ENCODE results near the gene HDLBP.

DNA sequence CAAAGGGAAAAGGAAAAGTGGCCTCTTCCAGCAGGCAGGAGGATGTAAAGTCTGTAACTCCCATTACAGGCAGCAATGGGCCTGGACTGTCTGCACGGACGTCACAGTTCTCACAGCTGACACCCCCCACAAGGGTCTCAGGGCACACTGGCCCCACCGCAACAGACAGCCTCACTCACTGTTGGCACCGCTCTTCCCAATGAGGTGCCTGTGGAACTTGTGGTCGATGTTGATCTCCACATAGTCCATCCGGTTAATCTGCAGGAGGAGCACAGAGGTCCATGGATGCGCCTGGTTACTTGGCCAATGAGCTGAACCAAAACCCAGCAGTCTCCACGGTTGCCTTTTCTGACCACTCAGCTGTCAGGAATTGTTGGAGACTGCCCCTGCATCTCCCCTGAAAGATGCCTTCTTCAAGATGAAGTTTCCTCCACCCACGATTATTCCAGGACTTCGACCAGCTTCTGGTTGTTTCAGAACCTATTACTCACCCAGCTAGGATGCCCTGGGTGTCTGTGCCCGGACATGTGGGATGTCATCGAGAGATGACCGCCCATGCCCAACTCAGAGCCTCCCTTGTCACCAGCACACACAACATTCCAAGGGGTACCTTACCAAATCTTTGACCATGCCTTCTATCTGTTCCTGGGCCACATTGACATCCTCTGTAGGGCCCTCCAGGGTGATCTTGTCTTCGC lies 62.5 kb downstream of the HDLBP start:
- no peak for TF ChIP-seq EZH2phosphoT487 (IDR thresholded peaks at IDR 0.05; ENCODE audit: unreplicated experiment)
- TF ChIP-seq, protein P1, sequence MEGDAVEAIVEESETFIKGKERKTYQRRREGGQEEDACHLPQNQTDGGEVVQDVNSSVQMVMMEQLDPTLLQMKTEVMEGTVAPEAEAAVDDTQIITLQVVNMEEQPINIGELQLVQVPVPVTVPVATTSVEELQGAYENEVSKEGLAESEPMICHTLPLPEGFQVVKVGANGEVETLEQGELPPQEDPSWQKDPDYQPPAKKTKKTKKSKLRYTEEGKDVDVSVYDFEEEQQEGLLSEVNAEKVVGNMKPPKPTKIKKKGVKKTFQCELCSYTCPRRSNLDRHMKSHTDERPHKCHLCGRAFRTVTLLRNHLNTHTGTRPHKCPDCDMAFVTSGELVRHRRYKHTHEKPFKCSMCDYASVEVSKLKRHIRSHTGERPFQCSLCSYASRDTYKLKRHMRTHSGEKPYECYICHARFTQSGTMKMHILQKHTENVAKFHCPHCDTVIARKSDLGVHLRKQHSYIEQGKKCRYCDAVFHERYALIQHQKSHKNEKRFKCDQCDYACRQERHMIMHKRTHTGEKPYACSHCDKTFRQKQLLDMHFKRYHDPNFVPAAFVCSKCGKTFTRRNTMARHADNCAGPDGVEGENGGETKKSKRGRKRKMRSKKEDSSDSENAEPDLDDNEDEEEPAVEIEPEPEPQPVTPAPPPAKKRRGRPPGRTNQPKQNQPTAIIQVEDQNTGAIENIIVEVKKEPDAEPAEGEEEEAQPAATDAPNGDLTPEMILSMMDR (conservative IDR thresholded peaks at IDR 0.05; ENCODE audit: low read depth in 2 of 2): no peak
